IMR-90 (cell line): ENCODE data around the gene XRN1. TPM values are rescaled to one million over a fixed set of nuclear protein-coding genes. Genes with fewer than 3 reads are reported as not detected.
"Not testable (repeated sequence)": the region's sequence is repeated elsewhere in the genome, so short reads cannot be mapped to it uniquely, and the experiment has no call there.

Experiments used
- ATAC-seq: fragments of 200-7000 bp; cut with Tn5 transposase; 2 replicates; pipeline ENCODE4 v1.9.1; 2020; ENCODE audit warnings: low read depth, mild to moderate bottlenecking, moderate library complexity
- BruUV-seq: library from RNA; stranded (reverse); fragments of 400-500 nt; replicated peaks from 2 replicates; lab custom pipeline; 2021; lab: Mats Ljungman, UMichigan
- CTCF ChIA-PET: fragments of 300-600 bp; formaldehyde crosslinking; extraction: SDS; loops from one replicate; lab custom pipeline; 2021; ENCODE audit warnings: antibody characterized with exemption; lab: Yijun Ruan, JAX
- POLR2A ChIA-PET: fragments of 300-600 bp; sonication (Branson Sonifier 250); formaldehyde crosslinking; loops from one replicate; lab custom pipeline; 2022; ENCODE audit warnings: antibody characterized with exemption; ENCODE audit not compliant: unreplicated experiment; lab: Charles Lee
- DNase-seq: peaks from one replicate; pipeline ENCODE4 v3.0.0; 2013
- H2AFZ ChIP-seq: replicated peaks from 2 replicates; pipeline ENCODE3; 2013; ENCODE audit warnings: low read length, mild to moderate bottlenecking; ENCODE audit not compliant: poor library complexity
- H2AK5ac ChIP-seq: 2 replicates; pipeline ENCODE4 v1.6.1; 2013; ENCODE audit warnings: low read depth, low read length, inconsistent platforms
- H2AK9ac ChIP-seq: replicated peaks from 2 replicates; pipeline ENCODE3; 2013; ENCODE audit warnings: mild to moderate bottlenecking, low read depth, low read length, moderate library complexity; ENCODE audit not compliant: poor library complexity
- H2BK120ac ChIP-seq: 2 replicates; pipeline ENCODE4 v1.6.1; 2013; ENCODE audit warnings: low read depth, low read length, inconsistent platforms
- H2BK15ac ChIP-seq: 3 replicates; pipeline ENCODE4 v1.6.1; 2013; ENCODE audit warnings: low read depth, low read length, inconsistent platforms
- H2BK20ac ChIP-seq: 2 replicates; pipeline ENCODE4 v1.6.1; 2013; ENCODE audit warnings: low read depth, mild to moderate bottlenecking, inconsistent platforms, low read length, moderate library complexity
- H2BK5ac ChIP-seq: 2 replicates; pipeline ENCODE4 v1.6.1; 2013; ENCODE audit warnings: mild to moderate bottlenecking, low read depth, low read length, inconsistent platforms; ENCODE audit not compliant: poor library complexity, severe bottlenecking
- H3K14ac ChIP-seq: replicated peaks from 2 replicates; pipeline ENCODE4 v1.6.1; 2013; ENCODE audit warnings: low read depth, low read length, inconsistent platforms
- H3K18ac ChIP-seq: 2 replicates; pipeline ENCODE4 v1.6.1; 2013; ENCODE audit warnings: low read depth, low read length, control low read depth
- H3K23ac ChIP-seq: 2 replicates; pipeline ENCODE4 v1.6.1; 2013; ENCODE audit warnings: low read depth, low read length, inconsistent platforms
- H3K27ac ChIP-seq: 2 replicates; pipeline ENCODE4 v1.5.1; 2013; ENCODE audit warnings: mild to moderate bottlenecking, control low read depth, low read length; ENCODE audit not compliant: insufficient read depth
- H3K27me3 ChIP-seq: 2 replicates; pipeline ENCODE4 v1.6.1; 2013; ENCODE audit warnings: low read length; ENCODE audit not compliant: control insufficient read depth, insufficient read depth
- H3K36me3 ChIP-seq: 2 replicates; pipeline ENCODE4 v1.6.1; 2013; ENCODE audit warnings: low read length, mixed read lengths; ENCODE audit not compliant: control insufficient read depth, insufficient read depth
- H3K4ac ChIP-seq: 2 replicates; pipeline ENCODE4 v1.6.1; 2013; ENCODE audit warnings: low read depth, low read length, inconsistent platforms
- H3K4me1 ChIP-seq: 2 replicates; pipeline ENCODE4 v1.6.1; 2013; ENCODE audit warnings: low read length, mixed read lengths; ENCODE audit not compliant: control insufficient read depth, insufficient read depth
- H3K4me2 ChIP-seq: 2 replicates; pipeline ENCODE4 v1.6.1; 2013; ENCODE audit warnings: low read depth, mild to moderate bottlenecking, control low read depth, low read length, moderate library complexity
- H3K4me3 ChIP-seq: 2 replicates; pipeline ENCODE4 v1.5.1; 2013; ENCODE audit warnings: low read depth, mild to moderate bottlenecking, control low read depth, low read length, moderate library complexity; ENCODE audit not compliant: insufficient read depth
- H3K56ac ChIP-seq: 2 replicates; pipeline ENCODE4 v1.6.1; 2013; ENCODE audit warnings: low read length, inconsistent platforms; ENCODE audit not compliant: insufficient read depth; ENCODE audit errors: extremely low read depth
- H3K79me1 ChIP-seq, 2 experiments: 2 replicates each; pipeline ENCODE4 v1.6.1; 2013; ENCODE audit warnings: low read length in 2 of 2, inconsistent platforms in 1 of 2, low read depth in 1 of 2
- H3K9ac ChIP-seq: 2 replicates; pipeline ENCODE4 v1.6.1; 2013; ENCODE audit warnings: low read depth, low read length, control low read depth
- H3K9me1 ChIP-seq: 2 replicates; pipeline ENCODE4 v1.6.1; 2013; ENCODE audit warnings: low read length, inconsistent platforms; ENCODE audit not compliant: insufficient read depth
- H3K9me3 ChIP-seq: 2 replicates; pipeline ENCODE4 v1.6.1; 2013; ENCODE audit warnings: low read length; ENCODE audit not compliant: control insufficient read depth, insufficient read depth
- H4K20me1 ChIP-seq: 2 replicates; pipeline ENCODE4 v1.6.1; 2013; ENCODE audit warnings: low read length, inconsistent platforms; ENCODE audit not compliant: insufficient read depth
- H4K5ac ChIP-seq: 2 replicates; pipeline ENCODE4 v1.6.1; 2013; ENCODE audit warnings: mild to moderate bottlenecking, low read depth, low read length, control low read depth
- H4K8ac ChIP-seq, 2 experiments: 2 replicates each; pipeline ENCODE4 v1.6.1; 2013; ENCODE audit warnings: low read depth in 2 of 2, low read length in 2 of 2, control low read depth in 1 of 2, inconsistent platforms in 1 of 2
- H4K91ac ChIP-seq: 2 replicates; pipeline ENCODE4 v1.6.1; 2013; ENCODE audit warnings: low read depth, low read length, inconsistent platforms; ENCODE audit not compliant: insufficient read depth
- WGBS, 2 experiments: methylation state at CpG; one replicate each; pipeline versions ENCODE4 v1.1.5 to v1.1.7; 2013; ENCODE audit warnings: missing lambda C conversion rate in 2 of 2; ENCODE audit not compliant: insufficient read length in 1 of 2; ENCODE audit errors: extremely low coverage in 2 of 2; 5-methylcytosine and 5-hydroxymethylcytosine counted together
- dilution Hi-C: fragments of 300-500 bp; cut with HindIII; formaldehyde crosslinking; loops from one replicate; pipeline ENCODE4 v1.14.3; 2018; ENCODE audit warnings: low sequenced_read_pairs; ENCODE audit not compliant: unreplicated experiment
- in situ Hi-C: fragments of 300-500 bp; cut with MboI; formaldehyde crosslinking; loops from 3 replicates; pipeline ENCODE4 v1.14.3; 2019; ENCODE audit warnings: low sequenced_read_pairs, inconsistent platforms, mixed read lengths
- intact Hi-C: fragments of 100-400 bp; cut with micrococcal nuclease; formaldehyde crosslinking; loops from 2 replicates; pipeline ENCODE4 v1.10.0; 2022
- polyA plus RNA-seq, 3 experiments: library from polyadenylated mRNA; depleted of rRNA; stranded (reverse); fragments of >200 nt; gene quantifications; 2 replicates each; pipeline ENCODE4 v1.2.3, GENCODE V29; 2012; ENCODE audit warnings: low replicate concordance in 1 of 3
- total RNA-seq: library from RNA; depleted of rRNA; stranded (reverse); fragments of >200 nt; gene quantifications from 2 replicates; pipeline ENCODE4 v1.2.3, GENCODE V29; 2012

The XRN1 gene
- total and polyA plus RNA-seq, 2 of the 4 experiments (the other 2 are of a cell fraction) = 6.0 to 21.5 TPM

DNA sequence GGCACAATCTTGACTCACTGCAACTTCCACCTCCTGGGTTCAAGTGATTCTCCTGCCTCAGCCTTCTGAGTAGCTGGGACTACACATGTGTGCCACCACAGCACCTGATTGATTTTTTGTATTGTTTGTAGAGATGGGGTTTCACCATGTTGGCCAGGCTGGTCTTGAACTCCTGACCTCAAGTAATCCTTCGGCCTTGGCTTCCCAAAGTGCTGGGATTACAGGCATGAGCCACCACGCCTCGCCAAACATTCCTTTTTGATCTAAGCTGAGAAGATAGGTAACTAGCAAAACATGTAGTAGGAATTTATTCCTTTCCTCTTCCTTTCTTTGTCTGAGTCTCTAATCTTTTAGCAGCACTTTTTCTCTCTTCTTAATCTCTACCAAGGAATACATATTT is 95.1 kb downstream of the XRN1 start:
- H3K9ac ChIP-seq, H4K20me1 ChIP-seq, H3K9me1 ChIP-seq, intact Hi-C loops, H3K9me3 ChIP-seq, POLR2A ChIA-PET, BruUV-seq, H3K27ac ChIP-seq, H3K27me3 ChIP-seq, H3K79me1 ChIP-seq, H2BK20ac ChIP-seq, H2AFZ ChIP-seq, H3K4me1 ChIP-seq, H4K91ac ChIP-seq, H3K4me3 ChIP-seq, H2BK15ac ChIP-seq, H3K4ac ChIP-seq, H3K18ac ChIP-seq, H2AK9ac ChIP-seq, in situ Hi-C loops, H2BK120ac ChIP-seq, DNase-seq, H2AK5ac ChIP-seq, H4K8ac ChIP-seq, dilution Hi-C loops, H3K56ac ChIP-seq, ATAC-seq, H2BK5ac ChIP-seq, H3K23ac ChIP-seq, H3K4me2 ChIP-seq, CTCF ChIA-PET, H3K14ac ChIP-seq, H4K5ac ChIP-seq: not testable (repeated sequence)
- no CpG with 5 or more reads among the region's 3 CpGs for WGBS, 2 experiments
- peaks cover 33% of the 10 kb centered on the region for H3K36me3 ChIP-seq
